H9 (cell line): ENCODE results near the gene ATP6V0A1. TPM values are rescaled to one million over a fixed set of nuclear protein-coding genes. Genes with fewer than 3 reads are reported as not detected.
A peak's percentile ranks its signal among the peaks of the same experiment; 100 is the strongest.

Experiments
- DNase-seq: peaks from one replicate; pipeline ENCODE4 v3.0.0-alpha.2; 2017
- H2AFZ ChIP-seq: one replicate; pipeline ENCODE4 v1.6.1; 2013; ENCODE audit warnings: mild to moderate bottlenecking, low read length, control low read depth, moderate library complexity
- H2AK5ac ChIP-seq: 2 replicates; pipeline ENCODE4 v1.6.1; 2013; ENCODE audit warnings: low read length, control low read depth, mixed read lengths; ENCODE audit not compliant: insufficient read length
- H2BK120ac ChIP-seq: one replicate; pipeline ENCODE4 v1.6.1; 2013; ENCODE audit warnings: low read depth, mild to moderate bottlenecking, low read length, control low read depth, inconsistent platforms; ENCODE audit not compliant: poor library complexity, severe bottlenecking
- H2BK12ac ChIP-seq: 2 replicates; pipeline ENCODE4 v1.6.1; 2013; ENCODE audit warnings: low read length, control low read depth, mixed read lengths, low read depth; ENCODE audit not compliant: insufficient read length
- H2BK15ac ChIP-seq: 2 replicates; pipeline ENCODE4 v1.6.1; 2013; ENCODE audit warnings: low read depth, low read length, control low read depth
- H2BK20ac ChIP-seq: one replicate; pipeline ENCODE4 v1.6.1; 2013; ENCODE audit warnings: low read depth, mild to moderate bottlenecking, low read length, control low read depth, inconsistent platforms; ENCODE audit not compliant: poor library complexity, severe bottlenecking
- H2BK5ac ChIP-seq: 2 replicates; pipeline ENCODE4 v1.6.1; 2013; ENCODE audit warnings: low read length, control low read depth, mixed read lengths; ENCODE audit not compliant: insufficient read length
- H3K14ac ChIP-seq: 2 replicates; pipeline ENCODE4 v1.6.1; 2013; ENCODE audit warnings: low read length, control low read depth; ENCODE audit not compliant: insufficient read depth
- H3K18ac ChIP-seq: 2 replicates; pipeline ENCODE4 v1.6.1; 2013; ENCODE audit warnings: low read depth, mild to moderate bottlenecking, mixed read lengths, low read length, control low read depth; ENCODE audit not compliant: insufficient read length
- H3K23ac ChIP-seq: 2 replicates; pipeline ENCODE4 v1.6.1; 2013; ENCODE audit warnings: low read length, control low read depth, mixed read lengths, low read depth; ENCODE audit not compliant: insufficient read length
- H3K23me2 ChIP-seq: 2 replicates; pipeline ENCODE4 v1.6.1; 2013; ENCODE audit warnings: low read depth, mild to moderate bottlenecking, mixed read lengths, low read length, control low read depth; ENCODE audit not compliant: insufficient read length, poor library complexity, severe bottlenecking
- H3K27ac ChIP-seq: 2 replicates; pipeline ENCODE4 v1.5.1; 2013; ENCODE audit warnings: low read length, control low read depth, mixed read lengths, low read depth; ENCODE audit not compliant: insufficient read length
- H3K27me3 ChIP-seq: 2 replicates; pipeline ENCODE4 v1.6.1; 2013; ENCODE audit warnings: low read length, control low read depth, inconsistent platforms; ENCODE audit not compliant: insufficient read depth
- H3K4ac ChIP-seq: 2 replicates; pipeline ENCODE4 v1.6.1; 2013; ENCODE audit warnings: low read depth, mild to moderate bottlenecking, control low read depth, inconsistent platforms, low read length, moderate library complexity
- H3K4me1 ChIP-seq: 2 replicates; pipeline ENCODE4 v1.6.1; 2013; ENCODE audit warnings: low read length, control low read depth, inconsistent platforms; ENCODE audit not compliant: insufficient read depth
- H3K4me2 ChIP-seq: 2 replicates; pipeline ENCODE4 v1.6.1; 2013; ENCODE audit warnings: low read length, control low read depth, mixed read lengths; ENCODE audit not compliant: insufficient read length, insufficient read depth
- H3K56ac ChIP-seq: 2 replicates; pipeline ENCODE4 v1.6.1; 2013; ENCODE audit warnings: low read depth, mild to moderate bottlenecking, mixed read lengths, low read length, control low read depth; ENCODE audit not compliant: insufficient read length
- H3K79me1 ChIP-seq: 2 replicates; pipeline ENCODE4 v1.6.1; 2013; ENCODE audit warnings: low read depth, mild to moderate bottlenecking, moderate library complexity, low read length, control low read depth, inconsistent platforms; ENCODE audit not compliant: insufficient read depth, poor library complexity, severe bottlenecking
- H3K79me2 ChIP-seq: 2 replicates; pipeline ENCODE4 v1.6.1; 2013; ENCODE audit warnings: low read length, control low read depth, inconsistent platforms; ENCODE audit not compliant: insufficient read depth
- H3K9ac ChIP-seq: 2 replicates; pipeline ENCODE4 v1.6.1; 2013; ENCODE audit warnings: low read length, control low read depth, mixed read lengths; ENCODE audit not compliant: insufficient read length; ENCODE audit errors: extremely low read depth
- H3K9me3 ChIP-seq: one replicate; pipeline ENCODE4 v1.6.1; 2013; ENCODE audit warnings: low read depth, low read length, inconsistent platforms; ENCODE audit not compliant: control insufficient read depth
- H3T11ph ChIP-seq: one replicate; pipeline ENCODE4 v1.6.1; 2013; ENCODE audit warnings: mild to moderate bottlenecking, low read length, control low read depth, inconsistent platforms
- H4K20me1 ChIP-seq: one replicate; pipeline ENCODE4 v1.6.1; 2013; ENCODE audit not compliant: control insufficient read depth, insufficient read length, insufficient read depth
- H4K5ac ChIP-seq: 2 replicates; pipeline ENCODE4 v1.6.1; 2013; ENCODE audit warnings: low read depth, mild to moderate bottlenecking, mixed read lengths, low read length, control low read depth; ENCODE audit not compliant: insufficient read length
- H4K8ac ChIP-seq: replicated peaks from 2 replicates; pipeline ENCODE4 v1.6.1; 2013; ENCODE audit warnings: low read length, control low read depth, mixed read lengths, low read depth; ENCODE audit not compliant: insufficient read length
- H4K91ac ChIP-seq: 2 replicates; pipeline ENCODE4 v1.6.1; 2013; ENCODE audit warnings: low read depth, mild to moderate bottlenecking, moderate library complexity, mixed read lengths, low read length, control low read depth; ENCODE audit not compliant: insufficient read length
- H3K27ac Mint-ChIP-seq, 3 experiments: 2 replicates in 2 of 3; 3 replicates in 1 of 3; pipeline ENCODE4 v1.8.0; 2020 to 2021; ENCODE audit warnings: mixed read lengths in 3 of 3, mild to moderate bottlenecking in 1 of 3, moderate library complexity in 1 of 3
- H3K27me3 Mint-ChIP-seq: 2 replicates; pipeline ENCODE4 v1.8.0; 2021; ENCODE audit warnings: low read depth, mild to moderate bottlenecking, moderate library complexity, mixed read lengths
- H3K36me3 Mint-ChIP-seq, 3 experiments: 2 replicates in 2 of 3; 3 replicates in 1 of 3; pipeline ENCODE4 v1.8.0; 2020 to 2021; ENCODE audit warnings: low read depth in 3 of 3, mixed read lengths in 3 of 3; ENCODE audit not compliant: insufficient read depth in 1 of 3
- H3K4me1 Mint-ChIP-seq, 2 experiments: 2 replicates each; pipeline ENCODE4 v1.8.0; 2020; ENCODE audit warnings: mixed read lengths in 2 of 2
- H3K4me3 Mint-ChIP-seq, 2 experiments: 2 replicates in 1 of 2; 3 replicates in 1 of 2; pipeline ENCODE4 v1.8.0; 2020 to 2021; ENCODE audit warnings: mild to moderate bottlenecking in 2 of 2, mixed read lengths in 2 of 2, moderate library complexity in 1 of 2
- H3K9me3 Mint-ChIP-seq, 2 experiments: 2 replicates in 1 of 2; 3 replicates in 1 of 2; pipeline ENCODE4 v1.8.0; 2020; ENCODE audit warnings: mild to moderate bottlenecking in 2 of 2, mixed read lengths in 2 of 2, moderate library complexity in 1 of 2
- WGBS: extraction: QIAGEN DNeasy Blood & Tissue Kit; methylation state at CpG from one replicate; pipeline ENCODE4 v1.1.7; 2013; ENCODE audit warnings: missing lambda C conversion rate, low lambda C conversion rate, mixed read lengths; ENCODE audit not compliant: insufficient read length; ENCODE audit errors: extremely low coverage; 5-methylcytosine and 5-hydroxymethylcytosine counted together
- total RNA-seq: library from RNA; stranded (reverse); gene quantifications from 2 replicates; pipeline ENCODE4 v1.2.1, GENCODE V29; 2021
- TF ChIP-seq, protein P1 (sequence below): fragments of 200-600 bp; sonication (generic); conservative IDR thresholded peaks from 3 replicates; pipeline ENCODE4 v1.8.0; 2021; ENCODE audit warnings: antibody characterized with exemption, mild to moderate bottlenecking

The ATP6V0A1 gene
- total RNA-seq, 1 experiment from 2014 or later, result 54.1 TPM

DNA sequence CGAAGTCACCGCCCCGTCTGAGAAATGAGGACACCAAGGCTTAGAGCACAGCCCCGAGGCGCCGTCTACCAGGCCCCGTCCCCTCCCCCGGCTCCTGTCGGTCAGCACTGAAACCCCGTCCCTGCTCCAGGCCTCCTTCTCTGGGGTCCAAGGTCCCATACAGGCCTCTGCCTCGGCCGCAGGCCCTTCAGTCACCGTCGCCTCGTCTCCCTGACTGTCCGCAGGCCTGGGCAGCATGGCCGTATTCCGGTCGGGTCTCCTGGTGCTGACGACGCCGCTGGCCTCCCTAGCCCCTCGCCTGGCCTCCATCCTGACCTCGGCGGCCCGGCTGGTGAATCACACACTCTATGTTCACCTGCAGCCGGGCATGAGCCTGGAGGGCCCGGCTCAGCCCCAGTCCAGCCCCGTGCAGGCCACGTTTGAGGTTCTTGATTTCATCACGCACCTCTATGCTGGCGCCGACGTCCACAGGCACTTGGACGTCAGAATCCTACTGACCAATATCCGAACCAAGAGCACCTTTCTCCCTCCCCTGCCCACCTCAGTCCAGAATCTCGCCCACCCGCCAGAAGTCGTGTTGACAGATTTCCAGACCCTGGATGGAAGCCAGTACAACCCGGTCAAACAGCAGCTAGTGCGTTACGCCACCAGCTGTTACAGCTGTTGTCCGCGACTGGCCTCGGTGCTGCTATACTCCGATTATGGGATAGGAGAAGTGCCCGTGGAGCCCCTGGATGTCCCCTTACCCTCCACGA is 103.9 kb downstream of the ATP6V0A1 start:
- no peaks in the 10 kb centered on the region for H3K9me3 Mint-ChIP-seq
- H2BK20ac ChIP-seq, result no peak overlapping the region

More for the DNA sequence above, 103.9 kb downstream of the ATP6V0A1 start:
- Histone ChIP-seq H3K79me1 (peaks cover 4% of the 10 kb centered on the region), H3K27me3 (no peaks in the 10 kb centered on the region), H3K23ac (no peak overlapping the region), H3K14ac (0 out of 2 replicates have a peak overlapping the region, but pooled peaks have one; percentile 19), H2BK12ac (no peak overlapping the region), H2AK5ac (no peak overlapping the region), H2BK120ac (no peak overlapping the region), H3K4ac (no peak overlapping the region), H4K5ac (no peak overlapping the region), H4K20me1 (no peaks in the 10 kb centered on the region), H3K18ac (peak overlapping the region; percentile 11), H2BK15ac (0 out of 2 replicates have a peak overlapping the region, but pooled peaks have one; percentile 19), H3K23me2 (peaks cover 14% of the 10 kb centered on the region), H3K4me2 (peak overlapping the region; percentile 86), H4K8ac (no peak overlapping the region), H3K56ac (no peak overlapping the region), H3K79me2 (peaks cover 4% of the 10 kb centered on the region; the same call in 1 of the 2 replicates), H2BK5ac (no peak overlapping the region), H2AFZ (no peak overlapping the region), H3K9me3 (no peaks in the 10 kb centered on the region), H3K9ac (peak overlapping the region; percentile 85), H4K91ac (no peak overlapping the region), H3K4me1 (peaks cover under 1% of the 10 kb centered on the region; the same call in 1 of the 2 replicates), H3K27ac (no peak overlapping the region), H3T11ph (no peak overlapping the region)
- TF ChIP-seq, protein P1, sequence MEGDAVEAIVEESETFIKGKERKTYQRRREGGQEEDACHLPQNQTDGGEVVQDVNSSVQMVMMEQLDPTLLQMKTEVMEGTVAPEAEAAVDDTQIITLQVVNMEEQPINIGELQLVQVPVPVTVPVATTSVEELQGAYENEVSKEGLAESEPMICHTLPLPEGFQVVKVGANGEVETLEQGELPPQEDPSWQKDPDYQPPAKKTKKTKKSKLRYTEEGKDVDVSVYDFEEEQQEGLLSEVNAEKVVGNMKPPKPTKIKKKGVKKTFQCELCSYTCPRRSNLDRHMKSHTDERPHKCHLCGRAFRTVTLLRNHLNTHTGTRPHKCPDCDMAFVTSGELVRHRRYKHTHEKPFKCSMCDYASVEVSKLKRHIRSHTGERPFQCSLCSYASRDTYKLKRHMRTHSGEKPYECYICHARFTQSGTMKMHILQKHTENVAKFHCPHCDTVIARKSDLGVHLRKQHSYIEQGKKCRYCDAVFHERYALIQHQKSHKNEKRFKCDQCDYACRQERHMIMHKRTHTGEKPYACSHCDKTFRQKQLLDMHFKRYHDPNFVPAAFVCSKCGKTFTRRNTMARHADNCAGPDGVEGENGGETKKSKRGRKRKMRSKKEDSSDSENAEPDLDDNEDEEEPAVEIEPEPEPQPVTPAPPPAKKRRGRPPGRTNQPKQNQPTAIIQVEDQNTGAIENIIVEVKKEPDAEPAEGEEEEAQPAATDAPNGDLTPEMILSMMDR, result no peak
- H3K36me3 Mint-ChIP-seq, result peaks cover 3 to 29% (median 21%) of the 10 kb centered on the region in 3 experiments; a peak in 6 of 7 replicates
- H3K27ac Mint-ChIP-seq, result peak overlapping the region; percentile 72 to 96 (median 88); a peak in 5 of 7 replicates
- no peaks in the 10 kb centered on the region for H3K27me3 Mint-ChIP-seq
- no CpG with 5 or more reads among the region's 48 CpGs for WGBS
- peak overlapping the region; percentile 94 to 95 for H3K4me3 Mint-ChIP-seq
- no peak for DNase-seq
- peaks cover 14 to 21% of the 10 kb centered on the region in 2 experiments for H3K4me1 Mint-ChIP-seq
